Measurements from ENCODE around the gene NDUFB2. TPM values are rescaled to one million over a fixed set of nuclear protein-coding genes. Genes with fewer than 3 reads are reported as not detected.

NDUFB2 gene
- total and polyA plus RNA-seq, 9 of the 15 experiments (the other 6 are each of a cell fraction or from before 2014, with no cell fraction given), result 220 to 2,075 (median 320) TPM

GRCh38 chr7:140673063-140673773 is 23.3 kb upstream of the NDUFB2 start (continued):
- TF ChIP-seq ZFP36 (IDR thresholded peaks at IDR 0.05; ENCODE audit: low read depth, low read length, partially characterized antibody), result no peak
- TF ChIP-seq KAT2B (IDR thresholded peaks at IDR 0.05; ENCODE audit: low read depth, low read length), result no peak
- TF ChIP-seq YBX1 (IDR thresholded peaks at IDR 0.05), result no peak
- TF ChIP-seq THAP12 (CRISPR knock-in tag; IDR thresholded peaks at IDR 0.05), result peak; percentile 69; the same call in 1 of the 2 replicates
- no peak for TF ChIP-seq ZNF398 (CRISPR knock-in tag; IDR thresholded peaks at IDR 0.05)
- TF ChIP-seq SMAD4 (CRISPR knock-in tag; conservative IDR thresholded peaks at IDR 0.05), result peak; percentile 74
- no peak for TF ChIP-seq PBX2 (CRISPR knock-in tag; IDR thresholded peaks at IDR 0.05; ENCODE audit: low read depth)
- TF ChIP-seq PBX2 (tag; conservative IDR thresholded peaks at IDR 0.05; ENCODE audit: low read depth), result no peak
- no peak for TF ChIP-seq ZNF57 (CRISPR knock-in tag; IDR thresholded peaks at IDR 0.05)
- TF ChIP-seq RNF219 (CRISPR knock-in tag; IDR thresholded peaks at IDR 0.05), result no peak
- TF ChIP-seq SIN3A (IDR thresholded peaks at IDR 0.05; ENCODE audit: borderline replicate concordance in 2 of 2, control insufficient read depth in 1 of 2, low read depth in 2 of 2, low read length in 2 of 2), result 0 out of 4 replicates have a peak, but pooled peaks have one; percentile 30 to 50
- TF ChIP-seq CBFA2T2 (conservative IDR thresholded peaks at IDR 0.05), result no peak
- peak; percentile 20; the same call in 1 of the 2 replicates for TF ChIP-seq ATF7 (IDR thresholded peaks at IDR 0.05)
- TF ChIP-seq JUND (IDR thresholded peaks at IDR 0.05; ENCODE audit: borderline replicate concordance, low read depth, low read length), result 0 out of 2 replicates have a peak, but pooled peaks have one; percentile 13
- TF ChIP-seq JUND (tag; IDR thresholded peaks at IDR 0.05; ENCODE audit: borderline replicate concordance, low read depth, low read length), result no peak
- no peak for TF ChIP-seq NCOA2 (IDR thresholded peaks at IDR 0.05; ENCODE audit: partially characterized antibody in 2 of 2)

Data from K562 (cell line).